GM06990 (cell line): ENCODE data around the gene TRHDE.

ENCODE experiments used
- DNase-seq: peaks from one replicate; pipeline ENCODE4 v3.0.0-alpha.2; 2011; ENCODE audit not compliant: insufficient read length; ENCODE audit errors: extremely low read depth
- H3K27me3 ChIP-seq: replicated peaks from 2 replicates; pipeline ENCODE4 v1.6.0; 2011; ENCODE audit warnings: low read length; ENCODE audit not compliant: control insufficient read depth, insufficient read depth
- H3K36me3 ChIP-seq: 2 replicates; pipeline ENCODE4 v1.5.1; 2011; ENCODE audit warnings: low read length; ENCODE audit not compliant: control insufficient read depth, insufficient read depth
- H3K4me3 ChIP-seq: replicated peaks from 2 replicates; pipeline ENCODE4 v1.5.1; 2011; ENCODE audit warnings: low read depth, mild to moderate bottlenecking, control low read depth, low read length
- CTCF ChIP-seq: IDR thresholded peaks from 2 replicates; pipeline ENCODE4 v1.5.1; 2011; ENCODE audit warnings: low read length, control low read depth, mild to moderate bottlenecking, inconsistent platforms; ENCODE audit not compliant: insufficient read depth, poor library complexity, severe bottlenecking

The TRHDE gene

GRCh38 chr12:72717036-72717435, 444.9 kb downstream of the TRHDE start:
- Histone ChIP-seq H3K27me3 (no peaks in the 10 kb centered on the region), H3K4me3 (no peak overlapping the region), H3K36me3 (no peaks in the 10 kb centered on the region)
- no peak for TF ChIP-seq CTCF
- no peak for DNase-seq
